Mesenchymal stem cell (in vitro differentiated cells and primary cell): Measurements from ENCODE around the gene AUTS2.

Experiments
- DNase-seq: peaks from one replicate; pipeline ENCODE4 v3.0.0-alpha.2; 2013
- H2AFZ ChIP-seq: one replicate; pipeline ENCODE4 v1.6.1; 2013; ENCODE audit warnings: low read depth, mild to moderate bottlenecking, control low read depth, inconsistent platforms, low read length, moderate library complexity
- H2AK5ac ChIP-seq: 2 replicates; pipeline ENCODE4 v1.6.1; 2013; ENCODE audit warnings: low read length, moderate library complexity, mild to moderate bottlenecking, inconsistent platforms; ENCODE audit not compliant: severe bottlenecking
- H2BK120ac ChIP-seq: one replicate; pipeline ENCODE4 v1.6.1; 2013; ENCODE audit warnings: low read depth, mild to moderate bottlenecking, inconsistent platforms, low read length, moderate library complexity
- H2BK12ac ChIP-seq, 2 experiments: one replicate each; pipeline ENCODE4 v1.6.1; 2013; ENCODE audit warnings: inconsistent platforms in 2 of 2, low read length in 2 of 2, mild to moderate bottlenecking in 2 of 2, moderate library complexity in 2 of 2, control low read depth in 1 of 2
- H2BK15ac ChIP-seq: one replicate; pipeline ENCODE4 v1.6.1; 2013; ENCODE audit warnings: mild to moderate bottlenecking, low read depth, inconsistent platforms; ENCODE audit not compliant: poor library complexity, severe bottlenecking
- H2BK5ac ChIP-seq: 2 replicates; pipeline ENCODE4 v1.6.1; 2013; ENCODE audit warnings: low read depth, mild to moderate bottlenecking, low read length, control low read depth, inconsistent platforms; ENCODE audit not compliant: poor library complexity, severe bottlenecking
- H3K14ac ChIP-seq, 2 experiments: one replicate each; pipeline ENCODE4 v1.6.1; 2013; ENCODE audit warnings: inconsistent platforms in 2 of 2, low read length in 2 of 2, control low read depth in 1 of 2, mild to moderate bottlenecking in 1 of 2, moderate library complexity in 1 of 2
- H3K18ac ChIP-seq, 2 experiments: one replicate each; pipeline ENCODE4 v1.6.1; 2013; ENCODE audit warnings: inconsistent platforms in 2 of 2, low read length in 2 of 2, control low read depth in 1 of 2, low read depth in 1 of 2, mild to moderate bottlenecking in 1 of 2
- H3K23ac ChIP-seq, 2 experiments: one replicate each; pipeline ENCODE4 v1.6.1; 2013; ENCODE audit warnings: inconsistent platforms in 2 of 2, low read length in 2 of 2, mild to moderate bottlenecking in 2 of 2, moderate library complexity in 2 of 2, control low read depth in 1 of 2
- H3K27ac ChIP-seq: 2 replicates; pipeline ENCODE4 v1.5.1; 2013; ENCODE audit warnings: mild to moderate bottlenecking, moderate library complexity, low read length, control low read depth, inconsistent platforms; ENCODE audit not compliant: poor library complexity, severe bottlenecking
- H3K27me3 ChIP-seq, 2 experiments: 2 replicates each; pipeline versions ENCODE4 v1.6.1 to v1.7.0; 2013; ENCODE audit warnings: low read length in 2 of 2, mild to moderate bottlenecking in 2 of 2, moderate library complexity in 2 of 2, control low read depth in 1 of 2, inconsistent platforms in 1 of 2; ENCODE audit not compliant: control insufficient read depth in 1 of 2, insufficient read depth in 1 of 2
- H3K36me3 ChIP-seq, 2 experiments: 2 replicates each; pipeline versions ENCODE4 v1.6.1 to v1.7.0; 2013; ENCODE audit warnings: low read length in 2 of 2, control low read depth in 1 of 2, inconsistent platforms in 1 of 2, low read depth in 1 of 2, mild to moderate bottlenecking in 1 of 2; ENCODE audit not compliant: insufficient read depth in 2 of 2, control insufficient read depth in 1 of 2
- H3K4ac ChIP-seq, 2 experiments: one replicate each; pipeline ENCODE4 v1.6.1; 2013; ENCODE audit warnings: inconsistent platforms in 2 of 2, low read length in 2 of 2, mild to moderate bottlenecking in 2 of 2, moderate library complexity in 2 of 2, control low read depth in 1 of 2, low read depth in 1 of 2
- H3K4me1 ChIP-seq: 2 replicates; pipeline ENCODE4 v1.6.1; 2013; ENCODE audit warnings: low read depth, low read length, control low read depth; ENCODE audit not compliant: control insufficient read depth, insufficient read depth
- H3K4me2 ChIP-seq: 2 replicates; pipeline ENCODE4 v1.6.1; 2013; ENCODE audit warnings: low read length, mild to moderate bottlenecking, inconsistent platforms; ENCODE audit not compliant: poor library complexity, severe bottlenecking
- H3K4me3 ChIP-seq, 2 experiments: 2 replicates each; pipeline versions ENCODE4 v1.5.1 to v1.7.0; 2013; ENCODE audit warnings: low read length in 2 of 2, mild to moderate bottlenecking in 2 of 2, control low read depth in 1 of 2, low read depth in 1 of 2; ENCODE audit not compliant: insufficient read depth in 1 of 2
- H3K79me1 ChIP-seq: replicated peaks from 2 replicates; pipeline ENCODE4 v1.6.1; 2013; ENCODE audit warnings: mild to moderate bottlenecking, control low read depth, low read length, inconsistent platforms; ENCODE audit not compliant: poor library complexity, severe bottlenecking
- H3K9ac ChIP-seq: 2 replicates; pipeline ENCODE4 v1.7.0; 2013; ENCODE audit warnings: mild to moderate bottlenecking, low read length, moderate library complexity
- H3K9me3 ChIP-seq: 2 replicates; pipeline ENCODE4 v1.7.0; 2013; ENCODE audit warnings: mild to moderate bottlenecking, low read length; ENCODE audit not compliant: control insufficient read depth
- H4K8ac ChIP-seq: one replicate; pipeline ENCODE4 v1.6.1; 2013; ENCODE audit warnings: inconsistent platforms, mild to moderate bottlenecking, low read length, moderate library complexity
- H4K91ac ChIP-seq: one replicate; pipeline ENCODE4 v1.6.1; 2013; ENCODE audit warnings: mild to moderate bottlenecking, low read length, inconsistent platforms
- WGBS: methylation state at CpG from one replicate; pipeline ENCODE4 v1.1.7; 2013; ENCODE audit warnings: mixed read lengths; 5-methylcytosine and 5-hydroxymethylcytosine counted together

AUTS2 gene

GRCh38 chr7:69799048-69799697, 200.9 kb downstream of the AUTS2 start:
- no peak overlapping the region for H4K91ac ChIP-seq
- no peak overlapping the region for H3K4me2 ChIP-seq
- H3K23ac ChIP-seq, result no peak overlapping the region
- H3K27ac ChIP-seq, result no peak overlapping the region
- H3K4me3 ChIP-seq, result no peak overlapping the region
- DNase-seq, result no peak
- no peak overlapping the region for H2BK5ac ChIP-seq
- no peak overlapping the region for H3K9ac ChIP-seq
- no peak overlapping the region for H2AK5ac ChIP-seq
- no peak overlapping the region for H2BK12ac ChIP-seq
- H4K8ac ChIP-seq, result no peak overlapping the region
- no peaks in the 10 kb centered on the region for H3K36me3 ChIP-seq
- no peak overlapping the region for H3K18ac ChIP-seq
- no peak overlapping the region for H2BK120ac ChIP-seq
- H3K9me3 ChIP-seq, result no peaks in the 10 kb centered on the region
- no peak overlapping the region for H3K4ac ChIP-seq
- no peaks in the 10 kb centered on the region for H3K4me1 ChIP-seq
- H3K14ac ChIP-seq, result no peak overlapping the region
- peaks cover 31% of the 10 kb centered on the region for H3K79me1 ChIP-seq
- H2AFZ ChIP-seq, result no peak overlapping the region
- no peak overlapping the region for H2BK15ac ChIP-seq
- no peaks in the 10 kb centered on the region for H3K27me3 ChIP-seq
- 91% methylated on average over 4 of the region's 4 CpGs for WGBS

- no peak overlapping the region for H3K27ac ChIP-seq
- no peak overlapping the region for H3K4me2 ChIP-seq
- no peak overlapping the region for H2BK120ac ChIP-seq
- 100% methylated on average over 1 of the region's 2 CpGs for WGBS
- no peak overlapping the region for H2BK5ac ChIP-seq
- H2BK15ac ChIP-seq, result no peak overlapping the region
- no peak overlapping the region for H2BK12ac ChIP-seq
- no peak overlapping the region for H3K23ac ChIP-seq
- H3K4ac ChIP-seq, result no peak overlapping the region
- H3K36me3 ChIP-seq, result no peaks in the 10 kb centered on the region
- no peak overlapping the region for H2AFZ ChIP-seq
- no peak overlapping the region for H3K4me3 ChIP-seq
- H3K79me1 ChIP-seq, result peaks cover 27% of the 10 kb centered on the region
- no peak overlapping the region for H4K91ac ChIP-seq
- no peak overlapping the region for H3K18ac ChIP-seq
- no peak overlapping the region for H4K8ac ChIP-seq
- H3K27me3 ChIP-seq, result no peaks in the 10 kb centered on the region
- no peak overlapping the region for H3K9ac ChIP-seq
- H3K14ac ChIP-seq, result no peak overlapping the region
- no peaks in the 10 kb centered on the region for H3K9me3 ChIP-seq
- H2AK5ac ChIP-seq, result no peak overlapping the region
- DNase-seq, result no peak
- H3K4me1 ChIP-seq, result no peaks in the 10 kb centered on the region
Measured at GRCh38 chr7:69799990-69800389, 201.7 kb downstream of the AUTS2 start.

- Histone ChIP-seq H2BK12ac (no peak overlapping the region), H2BK120ac (no peak overlapping the region), H3K14ac (no peak overlapping the region), H2AFZ (no peak overlapping the region), H3K27ac (no peak overlapping the region), H3K4me1 (no peaks in the 10 kb centered on the region), H3K9ac (no peak overlapping the region), H3K23ac (no peak overlapping the region), H2BK15ac (no peak overlapping the region), H3K4ac (no peak overlapping the region), H3K4me3 (no peak overlapping the region), H4K8ac (no peak overlapping the region), H3K36me3 (no peaks in the 10 kb centered on the region), H2BK5ac (no peak overlapping the region), H4K91ac (no peak overlapping the region), H3K18ac (no peak overlapping the region), H2AK5ac (no peak overlapping the region), H3K27me3 (no peaks in the 10 kb centered on the region), H3K9me3 (no peaks in the 10 kb centered on the region), H3K4me2 (no peak overlapping the region), H3K79me1 (peaks cover 26% of the 10 kb centered on the region)
- peak; percentile 4 for DNase-seq
Measured at GRCh38 chr7:69800495-69800894, 202.2 kb downstream of the AUTS2 start.

- no peak overlapping the region for H3K4me3 ChIP-seq
- H4K91ac ChIP-seq, result no peak overlapping the region
- H2BK120ac ChIP-seq, result no peak overlapping the region
- no peak overlapping the region for H2BK5ac ChIP-seq
- H2AK5ac ChIP-seq, result no peak overlapping the region
- H3K9me3 ChIP-seq, result no peaks in the 10 kb centered on the region
- 35% methylated on average over 5 of the region's 5 CpGs for WGBS
- no peak overlapping the region for H3K23ac ChIP-seq
- no peak overlapping the region for H2BK12ac ChIP-seq
- no peaks in the 10 kb centered on the region for H3K36me3 ChIP-seq
- no peak overlapping the region for H2BK15ac ChIP-seq
- H3K27ac ChIP-seq, result no peak overlapping the region
- no peak overlapping the region for H3K14ac ChIP-seq
- H4K8ac ChIP-seq, result no peak overlapping the region
- H3K79me1 ChIP-seq, result peaks cover 27% of the 10 kb centered on the region
- no peak overlapping the region for H3K4me2 ChIP-seq
- no peak overlapping the region for H3K4ac ChIP-seq
- H3K9ac ChIP-seq, result no peak overlapping the region
- H3K27me3 ChIP-seq, result no peaks in the 10 kb centered on the region
- no peak for DNase-seq
- H3K18ac ChIP-seq, result no peak overlapping the region
- H3K4me1 ChIP-seq, result no peaks in the 10 kb centered on the region
- H2AFZ ChIP-seq, result no peak overlapping the region
Measured at GRCh38 chr7:69801729-69802682, 203.7 kb downstream of the AUTS2 start.
